Fibroblast of mammary gland (primary cell): Measurements from ENCODE around the gene TRIM4.
"Not testable (repeated sequence)": the region's sequence is repeated elsewhere in the genome, so short reads cannot be mapped to it uniquely, and the experiment has no call there.

Experiments used
- DNase-seq: peaks from one replicate; pipeline ENCODE4 v3.0.0-alpha.2; 2010; ENCODE audit warnings: low read depth
- H3K4me3 ChIP-seq: 2 replicates; pipeline ENCODE4 v1.5.1; 2011; ENCODE audit warnings: low read depth, mild to moderate bottlenecking, low read length, moderate library complexity; ENCODE audit not compliant: control insufficient read depth
- CTCF ChIP-seq: conservative IDR thresholded peaks from 2 replicates; pipeline ENCODE4 v1.5.1; 2011; ENCODE audit warnings: low read depth, low read length, inconsistent platforms; ENCODE audit not compliant: control insufficient read depth, insufficient read depth

Gene TRIM4

GRCh38 chr7:99918959-99919813, at the start of gene TRIM4:
Gene TRIM4 (minus strand): TSS chr7:99919530. CDS start chr7:99919401, 129 bp downstream.
- peak; percentile 91 for DNase-seq
- no peak for TF ChIP-seq CTCF
- peak within 1 kb of the TSS; percentile 90 for H3K4me3 ChIP-seq

- no peak for TF ChIP-seq CTCF
- no peak overlapping the region for H3K4me3 ChIP-seq
- no peak for DNase-seq
Measured at GRCh38 chr7:99958564-99959227, 39.4 kb upstream of the TRIM4 start.

GRCh38 chr7:99955247-99955646, 35.9 kb upstream of the TRIM4 start:
- DNase-seq, result no peak
- no peak overlapping the region for H3K4me3 ChIP-seq
- no peak for TF ChIP-seq CTCF

- not testable (repeated sequence) for DNase-seq, H3K4me3 ChIP-seq
Measured at GRCh38 chr7:99954643-99955042, 35.3 kb upstream of the TRIM4 start.

GRCh38 chr7:99953649-99954048, 34.3 kb upstream of the TRIM4 start:
- H3K4me3 ChIP-seq, result no peak overlapping the region
- no peak for TF ChIP-seq CTCF
- DNase-seq, result peak; percentile 62

GRCh38 chr7:99952649-99953048, 33.3 kb upstream of the TRIM4 start:
- H3K4me3 ChIP-seq, DNase-seq: not testable (repeated sequence)

- DNase-seq, H3K4me3 ChIP-seq: not testable (repeated sequence)
Measured at GRCh38 chr7:99950819-99951218, 31.5 kb upstream of the TRIM4 start.

GRCh38 chr7:99949645-99950228, 30.4 kb upstream of the TRIM4 start:
- DNase-seq, result peak; percentile 28
- H3K4me3 ChIP-seq, result no peak overlapping the region
- TF ChIP-seq CTCF, result peak; percentile 47
